ENCODE results near the gene EN2. TPM values are rescaled to one million over a fixed set of nuclear protein-coding genes. Genes with fewer than 3 reads are reported as not detected.

EN2 gene
- total RNA-seq, 1 experiment from 2014 or later = 1.5 TPM

GRCh38 chr7:155429651-155430050 is 28.3 kb upstream of the EN2 start:
- Histone ChIP-seq H3K27me3 (ENCODE audit: control insufficient read depth, insufficient read depth, low read length) (peaks cover 22% of the 10 kb centered on the region; the same call in 1 of the 2 replicates), H3K4me3 (ENCODE audit: low read depth in 2 of 2, low read length in 2 of 2) (no peak overlapping the region), H3K9me3 (ENCODE audit: control insufficient read depth, insufficient read depth, low read depth, low read length) (no peaks in the 10 kb centered on the region), H3K4me1 (ENCODE audit: control insufficient read depth, insufficient read depth, low read length) (no peaks in the 10 kb centered on the region), H3K36me3 (ENCODE audit: control insufficient read depth, insufficient read depth, low read length) (no peaks in the 10 kb centered on the region), H3K27ac (ENCODE audit: low read length) (no peak overlapping the region)
- in situ Hi-C loops (cut with HindIII; ENCODE audit: low pct_unique_long_range_greater_than_20kb, low sequenced_read_pairs) = no loop called here
- intact Hi-C loops (cut with micrococcal nuclease; ENCODE audit: unreplicated experiment) = no loop called here
- POLR2A ChIA-PET = no interaction called here
- CTCF ChIA-PET = no interaction called here
- ATAC-seq = no peak
- no peak for DNase-seq (ENCODE audit: low read depth, low spot score)
- TF ChIP-seq CTCF (IDR thresholded peaks at IDR 0.05) (no peak), POLR2AphosphoS5 (IDR thresholded peaks at IDR 0.05; ENCODE audit: low read depth, low read length) (no peak), SIN3A (IDR thresholded peaks at IDR 0.05; ENCODE audit: borderline replicate concordance, insufficient read depth, low read depth, low read length) (no peak), REST (IDR thresholded peaks at IDR 0.05; ENCODE audit: insufficient read depth in 1 of 2, low read depth in 2 of 2, low read length in 1 of 2) (no peak), TCF7L2 (IDR thresholded peaks at IDR 0.05; ENCODE audit: low read depth, low read length) (no peak)
- BruUV-seq (replicated peaks) = no TSS peak

- Histone ChIP-seq H3K4me1 (ENCODE audit: control insufficient read depth, insufficient read depth, low read length) (no peaks in the 10 kb centered on the region), H3K9me3 (ENCODE audit: control insufficient read depth, insufficient read depth, low read depth, low read length) (no peaks in the 10 kb centered on the region), H3K36me3 (ENCODE audit: control insufficient read depth, insufficient read depth, low read length) (no peaks in the 10 kb centered on the region), H3K27me3 (ENCODE audit: control insufficient read depth, insufficient read depth, low read length) (peaks cover 18% of the 10 kb centered on the region; the same call in 1 of the 2 replicates), H3K4me3 (ENCODE audit: low read depth in 2 of 2, low read length in 2 of 2) (no peak overlapping the region), H3K27ac (ENCODE audit: low read length) (no peak overlapping the region)
- TF ChIP-seq REST (IDR thresholded peaks at IDR 0.05; ENCODE audit: insufficient read depth in 1 of 2, low read depth in 2 of 2, low read length in 1 of 2) = no peak
- no peak for TF ChIP-seq SIN3A (IDR thresholded peaks at IDR 0.05; ENCODE audit: borderline replicate concordance, insufficient read depth, low read depth, low read length)
- TF ChIP-seq POLR2AphosphoS5 (IDR thresholded peaks at IDR 0.05; ENCODE audit: low read depth, low read length) = no peak
- no TSS peak for BruUV-seq (replicated peaks)
- ATAC-seq = no peak
- intact Hi-C loops (cut with micrococcal nuclease; ENCODE audit: unreplicated experiment) (no loop called here), in situ Hi-C loops (cut with HindIII; ENCODE audit: low pct_unique_long_range_greater_than_20kb, low sequenced_read_pairs) (no loop called here)
- no peak for DNase-seq (ENCODE audit: low read depth, low spot score)
- ChIA-PET POLR2A (no interaction called here), CTCF (no interaction called here)
Measured at GRCh38 chr7:155430606-155431005, 27.3 kb upstream of the EN2 start.

Data from Panc1 (cell line).